ENCODE data around the gene PTCD1.
"Not testable (repeated sequence)": the region's sequence is repeated elsewhere in the genome, so short reads cannot be mapped to it uniquely, and the experiment has no call there.

PTCD1 gene

GRCh38 chr7:99386584-99387238 lies 51.9 kb downstream of the PTCD1 start:
- no peak for DNase-seq (ENCODE audit: low read depth)

- no peak for DNase-seq (ENCODE audit: low read depth)
Measured at GRCh38 chr7:99385564-99385963, 53.0 kb downstream of the PTCD1 start.

- DNase-seq (ENCODE audit: low read depth) = no peak
Measured at GRCh38 chr7:99384523-99384922, 54.1 kb downstream of the PTCD1 start.

GRCh38 chr7:99383791-99384370 lies 54.7 kb downstream of the PTCD1 start:
- DNase-seq (ENCODE audit: low read depth) = no peak

GRCh38 chr7:99383203-99383602 lies 55.4 kb downstream of the PTCD1 start:
- DNase-seq (ENCODE audit: low read depth) = no peak

GRCh38 chr7:99381664-99382075 lies 56.9 kb downstream of the PTCD1 start:
- no peak for DNase-seq (ENCODE audit: low read depth)

GRCh38 chr7:99380823-99381663 lies 57.6 kb downstream of the PTCD1 start:
- peak; percentile 90 for DNase-seq (ENCODE audit: low read depth)

GRCh38 chr7:99380032-99380822 lies 58.4 kb downstream of the PTCD1 start:
- peak; percentile 20 for DNase-seq (ENCODE audit: low read depth)

- not testable (repeated sequence) for DNase-seq (ENCODE audit: low read depth)
Measured at GRCh38 chr7:99379693-99380031, 58.9 kb downstream of the PTCD1 start.

GRCh38 chr7:99379043-99379577 lies 59.5 kb downstream of the PTCD1 start:
- DNase-seq (ENCODE audit: low read depth) = peak; percentile 57

GRCh38 chr7:99375070-99375807 lies 63.4 kb downstream of the PTCD1 start:
- peak; percentile 46 for DNase-seq (ENCODE audit: low read depth)

- peak; percentile 80 for DNase-seq (ENCODE audit: low read depth)
Measured at GRCh38 chr7:99374111-99375064, 64.2 kb downstream of the PTCD1 start, which contains the start of gene ARPC1B. Gene ARPC1B, plus strand, starts transcription at chr7:99374730. Its CDS starts 10,985 bp downstream, at chr7:99385715.

GRCh38 chr7:99373091-99374066 lies 65.2 kb downstream of the PTCD1 start:
- no peak for DNase-seq (ENCODE audit: low read depth)

GRCh38 chr7:99372275-99373090 lies 66.1 kb downstream of the PTCD1 start:
- DNase-seq (ENCODE audit: low read depth) = no peak

GRCh38 chr7:99371376-99371920 lies 67.2 kb downstream of the PTCD1 start:
- DNase-seq (ENCODE audit: low read depth) = no peak

- no peak for DNase-seq (ENCODE audit: low read depth)
Measured at GRCh38 chr7:99369767-99370391, 68.7 kb downstream of the PTCD1 start.

GRCh38 chr7:99368750-99369389 lies 69.7 kb downstream of the PTCD1 start:
- DNase-seq (ENCODE audit: low read depth) = no peak
